Suppressor macrophage treated with lipopolysaccharide for 4 hours (primary cell): Measurements from ENCODE around the gene RBM45.

Experiments used
- DNase-seq: peaks from one replicate; pipeline ENCODE4 v3.0.0-alpha.2; 2020

The RBM45 gene

DNA sequence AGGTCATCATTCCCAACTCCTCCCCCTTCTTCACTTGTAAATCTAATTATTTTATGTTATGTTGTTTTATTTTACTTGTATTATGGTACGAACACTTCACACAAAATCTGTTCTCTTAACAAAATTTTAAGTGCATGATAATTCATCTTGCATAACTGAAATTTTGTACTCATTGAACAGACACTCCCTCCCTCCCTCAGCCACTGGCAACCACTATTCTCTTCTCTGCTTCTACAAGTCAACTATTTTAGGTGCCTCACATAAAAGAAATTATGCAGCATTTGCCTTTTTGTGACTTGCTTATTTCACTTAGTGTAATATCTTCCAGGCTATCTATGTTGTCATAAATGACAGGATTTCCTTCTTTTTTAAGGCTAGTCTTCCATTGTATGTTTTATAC is 51.7 kb downstream of the RBM45 start:
- no peak for DNase-seq

DNA sequence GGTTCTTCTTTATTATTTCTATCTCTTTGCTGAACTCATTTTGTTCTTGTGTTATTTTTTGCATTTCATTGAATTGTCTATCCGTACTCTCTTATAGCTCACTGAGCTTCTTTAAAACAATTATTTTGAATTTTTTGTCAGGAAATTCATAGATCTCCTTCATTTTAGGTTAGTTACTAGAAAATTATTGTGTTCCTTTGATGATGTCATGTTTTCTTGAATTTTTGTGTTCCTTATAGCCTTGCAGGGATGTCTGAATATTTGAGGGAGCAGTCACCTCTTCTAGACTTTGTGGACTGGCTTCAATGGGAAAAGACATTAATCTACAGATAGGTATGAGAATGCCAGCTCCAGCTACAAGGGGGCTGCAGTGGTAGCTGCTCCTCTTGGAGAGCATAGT is 61.4 kb downstream of the RBM45 start:
- DNase-seq, result no peak

DNA sequence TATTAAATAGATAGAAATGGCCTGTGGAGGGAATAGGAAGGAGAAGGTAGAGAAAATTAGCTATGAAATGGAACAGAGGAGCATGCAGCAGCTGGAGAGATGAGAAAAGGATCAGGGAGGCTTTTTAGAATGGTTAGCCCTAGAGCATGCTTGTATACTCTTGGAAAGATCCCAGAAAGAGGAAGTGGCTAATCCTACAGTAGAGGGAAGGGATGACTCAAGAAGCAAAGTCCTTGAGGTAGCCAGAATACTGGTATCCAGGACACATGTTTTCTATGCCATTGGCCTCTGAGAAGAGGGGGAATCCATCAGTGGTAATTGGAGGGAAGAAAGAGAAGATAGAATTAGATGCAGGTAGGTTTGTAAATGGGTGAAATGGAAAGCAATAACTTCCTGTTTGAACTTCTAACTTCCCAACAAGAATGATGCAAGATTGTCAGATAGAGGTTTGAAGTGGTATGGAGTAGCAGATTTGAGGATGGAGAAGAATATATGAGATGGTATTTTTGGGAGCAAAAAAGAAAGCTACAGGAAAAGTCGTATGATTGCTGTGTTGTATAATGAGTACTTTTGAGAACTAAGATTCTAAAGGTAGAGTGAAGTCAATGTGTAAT is 64.9 kb downstream of the RBM45 start:
- DNase-seq, result peak; percentile 46
